Fibroblast of villous mesenchyme (primary cell): ENCODE measurements around the gene DSC3. TPM values are rescaled to one million over a fixed set of nuclear protein-coding genes. Genes with fewer than 3 reads are reported as not detected.

Experiments
- DNase-seq: peaks from one replicate; pipeline ENCODE4 v3.0.0-alpha.2; 2010; ENCODE audit warnings: low read depth
- H3K4me3 ChIP-seq: 2 replicates; pipeline ENCODE4 v1.5.1; 2011; ENCODE audit warnings: low read depth, mild to moderate bottlenecking, low read length
- CTCF ChIP-seq: IDR thresholded peaks from 2 replicates; pipeline ENCODE4 v1.5.1; 2012; ENCODE audit warnings: low read depth, mild to moderate bottlenecking, low read length; ENCODE audit not compliant: insufficient read depth
- total RNA-seq: library from RNA; depleted of rRNA; stranded (reverse); fragments of >200 nt; gene quantifications from 2 replicates; pipeline ENCODE4 v1.2.3, GENCODE V29; 2012

The DSC3 gene
- total RNA-seq, 1 donor = 0.43 TPM

GRCh38 chr18:30992231-30992630 lies 50.3 kb downstream of the DSC3 start:
- DNase-seq = no peak
- TF ChIP-seq CTCF = no peak
- no peak overlapping the region for H3K4me3 ChIP-seq

- H3K4me3 ChIP-seq = no peak overlapping the region
- DNase-seq = no peak
- TF ChIP-seq CTCF = no peak
Observed at GRCh38 chr18:30991397-30991796, 51.1 kb downstream of the DSC3 start.

GRCh38 chr18:30989141-30989540 lies 53.4 kb downstream of the DSC3 start:
- no peak for DNase-seq
- no peak overlapping the region for H3K4me3 ChIP-seq
- TF ChIP-seq CTCF = no peak

GRCh38 chr18:30988440-30988839 lies 54.1 kb downstream of the DSC3 start:
- H3K4me3 ChIP-seq = no peak overlapping the region
- DNase-seq = no peak
- no peak for TF ChIP-seq CTCF

- no peak overlapping the region for H3K4me3 ChIP-seq
- no peak for DNase-seq
- TF ChIP-seq CTCF = no peak
Observed at GRCh38 chr18:30987467-30988241, 54.9 kb downstream of the DSC3 start.

- TF ChIP-seq CTCF = no peak
Observed at GRCh38 chr18:30985753-30986152, 56.8 kb downstream of the DSC3 start.

More at GRCh38 chr18:30985753-30986152, 56.8 kb downstream of the DSC3 start:
- DNase-seq = no peak
- H3K4me3 ChIP-seq = no peak overlapping the region
